Measurements from ENCODE around the gene ADD2. TPM values are rescaled to one million over a fixed set of nuclear protein-coding genes. Genes with fewer than 3 reads are reported as not detected.

ADD2 gene
- total RNA-seq, 2 experiments from 2014 or later: 26.9 to 31.5 TPM

- POLR2A ChIA-PET: no interaction called here
- intact Hi-C loops (cut with DNase I, micrococcal nuclease): no loop called here
Observed at GRCh38 chr2:70718736-70719135, 49.3 kb downstream of the ADD2 start.

GRCh38 chr2:70718241-70718640, 49.8 kb downstream of the ADD2 start:
- POLR2A ChIA-PET: no interaction called here
- H3K9me3 Mint-ChIP-seq (ENCODE audit: low read depth): no peaks in the 10 kb centered on the region
- no peaks in the 10 kb centered on the region for H3K27me3 Mint-ChIP-seq
- H3K4me3 Mint-ChIP-seq: no peak overlapping the region
- H3K36me3 Mint-ChIP-seq (ENCODE audit: low read depth): no peaks in the 10 kb centered on the region
- no peak for ATAC-seq
- CTCF ChIA-PET: no interaction called here
- no peak for DNase-seq
- intact Hi-C loops (cut with DNase I, micrococcal nuclease): no loop called here
- H3K4me1 Mint-ChIP-seq: no peaks in the 10 kb centered on the region
- H3K27ac Mint-ChIP-seq: no peak overlapping the region

More at GRCh38 chr2:70718736-70719135, 49.3 kb downstream of the ADD2 start:
- H3K4me3 Mint-ChIP-seq: no peak overlapping the region
- H3K4me1 Mint-ChIP-seq: no peaks in the 10 kb centered on the region
- CTCF ChIA-PET: no interaction called here
- no peaks in the 10 kb centered on the region for H3K9me3 Mint-ChIP-seq (ENCODE audit: low read depth)
- no peaks in the 10 kb centered on the region for H3K27me3 Mint-ChIP-seq
- DNase-seq: no peak
- H3K27ac Mint-ChIP-seq: no peak overlapping the region
- no peak for ATAC-seq
- H3K36me3 Mint-ChIP-seq (ENCODE audit: low read depth): no peaks in the 10 kb centered on the region

GRCh38 chr2:70717431-70718038, 50.5 kb downstream of the ADD2 start:
- intact Hi-C loops (cut with DNase I, micrococcal nuclease): no loop called here
- H3K36me3 Mint-ChIP-seq (ENCODE audit: low read depth): no peaks in the 10 kb centered on the region
- ATAC-seq (no peak), DNase-seq (no peak)
- H3K27ac Mint-ChIP-seq: no peak overlapping the region
- H3K9me3 Mint-ChIP-seq (ENCODE audit: low read depth): no peaks in the 10 kb centered on the region
- no peaks in the 10 kb centered on the region for H3K27me3 Mint-ChIP-seq
- H3K4me3 Mint-ChIP-seq: no peak overlapping the region
- H3K4me1 Mint-ChIP-seq: no peaks in the 10 kb centered on the region
- ChIA-PET CTCF (interaction anchor here (0.6 kb wide), 1 partner anchor 145 kb away, joined by 3 read pairs; no protein-coding TSS in a partner anchor), POLR2A (no interaction called here)

GRCh38 chr2:70716951-70717350, 51.0 kb downstream of the ADD2 start:
- intact Hi-C loops (cut with DNase I, micrococcal nuclease): no loop called here
- ChIA-PET POLR2A (no interaction called here), CTCF (interaction anchor here (0.6 kb wide), 1 partner anchor 145 kb away, joined by 3 read pairs; no protein-coding TSS in a partner anchor)
- Mint-ChIP-seq H3K9me3 (ENCODE audit: low read depth) (no peaks in the 10 kb centered on the region), H3K36me3 (ENCODE audit: low read depth) (no peaks in the 10 kb centered on the region), H3K27me3 (no peaks in the 10 kb centered on the region), H3K27ac (no peak overlapping the region), H3K4me1 (no peaks in the 10 kb centered on the region), H3K4me3 (no peak overlapping the region)
- ATAC-seq (no peak), DNase-seq (no peak)

GRCh38 chr2:70716131-70716743, 51.8 kb downstream of the ADD2 start:
- intact Hi-C loops (cut with DNase I, micrococcal nuclease): no loop called here
- no peak overlapping the region for H3K4me3 Mint-ChIP-seq
- DNase-seq (no peak), ATAC-seq (no peak)
- no peaks in the 10 kb centered on the region for H3K27me3 Mint-ChIP-seq
- ChIA-PET CTCF (no interaction called here), POLR2A (no interaction called here)
- H3K27ac Mint-ChIP-seq: no peak overlapping the region
- no peaks in the 10 kb centered on the region for H3K9me3 Mint-ChIP-seq (ENCODE audit: low read depth)
- H3K4me1 Mint-ChIP-seq: no peaks in the 10 kb centered on the region
- no peaks in the 10 kb centered on the region for H3K36me3 Mint-ChIP-seq (ENCODE audit: low read depth)

- Mint-ChIP-seq H3K27me3 (no peaks in the 10 kb centered on the region), H3K4me3 (no peak overlapping the region), H3K9me3 (ENCODE audit: low read depth) (no peaks in the 10 kb centered on the region), H3K36me3 (ENCODE audit: low read depth) (no peaks in the 10 kb centered on the region), H3K27ac (no peak overlapping the region), H3K4me1 (no peaks in the 10 kb centered on the region)
- ATAC-seq (no peak), DNase-seq (no peak)
- POLR2A ChIA-PET: no interaction called here
- intact Hi-C loops (cut with DNase I, micrococcal nuclease): no loop called here
- CTCF ChIA-PET: interaction anchor here (0.6 kb wide), 1 partner anchor 119 kb away, joined by 4 read pairs; no protein-coding TSS in a partner anchor
Observed at GRCh38 chr2:70715071-70715985, 52.7 kb downstream of the ADD2 start.

- intact Hi-C loops (cut with DNase I, micrococcal nuclease): no loop called here
- ATAC-seq: no peak
Observed at GRCh38 chr2:70714141-70714905, 53.7 kb downstream of the ADD2 start.

GRCh38 chr2:70712916-70713315, 55.1 kb downstream of the ADD2 start:
- ChIA-PET CTCF (interaction anchor here (0.6 to 1.2 kb wide), 3 partner anchors 33 to 418 kb away, joined by 3 read pairs; no protein-coding TSS in a partner anchor), POLR2A (no interaction called here)
- no peak for DNase-seq
- intact Hi-C loops (cut with DNase I, micrococcal nuclease): no loop called here
- H3K4me1 Mint-ChIP-seq: peaks cover 10% of the 10 kb centered on the region
- H3K27ac Mint-ChIP-seq: no peak overlapping the region
- H3K9me3 Mint-ChIP-seq (ENCODE audit: low read depth): no peaks in the 10 kb centered on the region
- H3K27me3 Mint-ChIP-seq: no peaks in the 10 kb centered on the region
- H3K4me3 Mint-ChIP-seq: no peak overlapping the region
- ATAC-seq: no peak
- H3K36me3 Mint-ChIP-seq (ENCODE audit: low read depth): no peaks in the 10 kb centered on the region

More at GRCh38 chr2:70714141-70714905, 53.7 kb downstream of the ADD2 start:
- no peaks in the 10 kb centered on the region for H3K36me3 Mint-ChIP-seq (ENCODE audit: low read depth)
- ChIA-PET POLR2A (no interaction called here), CTCF (interaction anchor here (0.6 to 1.1 kb wide), 2 partner anchors 34 to 118 kb away, joined by 3 to 4 read pairs; no protein-coding TSS in a partner anchor)
- H3K27me3 Mint-ChIP-seq: no peaks in the 10 kb centered on the region
- no peak overlapping the region for H3K27ac Mint-ChIP-seq
- H3K9me3 Mint-ChIP-seq (ENCODE audit: low read depth): no peaks in the 10 kb centered on the region
- DNase-seq: no peak
- peaks cover 1% of the 10 kb centered on the region for H3K4me1 Mint-ChIP-seq
- H3K4me3 Mint-ChIP-seq: no peak overlapping the region

- H3K9me3 Mint-ChIP-seq (ENCODE audit: low read depth): no peaks in the 10 kb centered on the region
- ATAC-seq (no peak), DNase-seq (no peak)
- H3K36me3 Mint-ChIP-seq (ENCODE audit: low read depth): no peaks in the 10 kb centered on the region
- H3K27me3 Mint-ChIP-seq: no peaks in the 10 kb centered on the region
- no peak overlapping the region for H3K4me3 Mint-ChIP-seq
- H3K27ac Mint-ChIP-seq: no peak overlapping the region
- peaks cover 10% of the 10 kb centered on the region for H3K4me1 Mint-ChIP-seq
- intact Hi-C loops (cut with DNase I, micrococcal nuclease): no loop called here
- CTCF ChIA-PET: no interaction called here
- POLR2A ChIA-PET: no interaction called here
Observed at GRCh38 chr2:70711191-70711590, 56.8 kb downstream of the ADD2 start.

GRCh38 chr2:70710038-70710690, 57.8 kb downstream of the ADD2 start:
- no peak for DNase-seq
- Mint-ChIP-seq H3K27me3 (no peaks in the 10 kb centered on the region), H3K36me3 (ENCODE audit: low read depth) (no peaks in the 10 kb centered on the region), H3K4me3 (no peak overlapping the region), H3K9me3 (ENCODE audit: low read depth) (no peaks in the 10 kb centered on the region), H3K27ac (no peak overlapping the region), H3K4me1 (peaks cover 10% of the 10 kb centered on the region)
- intact Hi-C loops (cut with DNase I, micrococcal nuclease): no loop called here
- ChIA-PET POLR2A (no interaction called here), CTCF (interaction anchor here (0.6 to 1.6 kb wide), 2 partner anchors 54 to 105 kb away, joined by 3 to 5 read pairs; no protein-coding TSS in a partner anchor)
- no peak for ATAC-seq

All from activated CD4-positive, alpha-beta T cell treated with anti-CD3 and anti-CD28 coated beads for 36 hours (primary cell).